Fibroblast of skin of back (primary cell): ENCODE measurements around the gene CD84.
"Not testable (repeated sequence)": the region's sequence is repeated elsewhere in the genome, so short reads cannot be mapped to it uniquely, and the experiment has no call there.

Experiments
- DNase-seq: peaks from one replicate; pipeline ENCODE4 v3.0.0-alpha.2; 2013

The CD84 gene

DNA sequence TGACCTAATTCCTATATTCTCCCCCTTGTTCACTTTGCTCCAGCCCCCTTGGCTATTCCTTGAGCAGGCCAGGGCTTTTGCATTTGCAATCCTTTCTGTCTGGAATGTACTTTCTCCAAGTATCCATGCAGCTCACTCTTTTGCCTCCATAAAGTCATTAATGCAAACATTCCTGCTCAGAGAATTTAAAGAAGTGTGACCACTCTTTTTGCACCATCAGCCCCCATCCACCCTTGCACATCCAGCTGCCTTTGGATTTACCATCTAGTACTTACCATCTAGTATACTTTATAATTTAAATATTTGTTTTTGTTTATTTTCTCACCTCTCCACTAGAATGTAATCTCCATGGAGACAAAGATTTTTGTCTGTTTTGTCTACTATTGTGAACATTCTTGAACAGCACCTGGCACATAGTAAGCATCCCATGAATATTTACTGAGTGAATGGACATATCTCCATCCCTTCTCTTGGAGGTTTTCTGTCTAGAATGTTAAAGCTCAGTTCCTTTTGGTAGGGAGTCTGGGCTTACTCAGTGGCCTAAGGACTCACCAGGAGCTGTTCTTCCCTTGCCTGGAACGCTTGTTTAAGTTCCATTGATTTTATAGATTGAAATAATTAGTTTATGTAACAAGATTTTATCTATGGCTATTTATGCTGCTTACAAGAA is 78.8 kb downstream of the CD84 start:
- no peak for DNase-seq

DNA sequence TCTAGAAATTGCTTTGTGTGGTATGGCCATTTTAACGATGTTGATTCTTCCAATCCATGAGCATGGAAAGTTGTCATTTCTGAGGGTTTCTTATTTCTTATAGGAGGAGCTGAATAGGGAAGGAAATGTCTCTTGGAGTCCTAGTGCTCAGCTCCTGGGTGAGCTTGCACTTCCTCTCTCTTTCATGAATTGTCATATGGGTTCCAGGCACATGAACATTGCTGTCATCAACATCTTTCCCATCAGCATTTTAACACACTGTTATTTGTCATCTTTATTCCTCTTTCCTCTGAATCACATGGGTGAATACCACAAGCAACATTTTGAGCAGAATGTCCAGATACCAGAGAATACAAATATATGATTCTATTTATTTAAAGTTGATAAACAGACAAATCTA is 79.7 kb downstream of the CD84 start:
- no peak for DNase-seq

DNA sequence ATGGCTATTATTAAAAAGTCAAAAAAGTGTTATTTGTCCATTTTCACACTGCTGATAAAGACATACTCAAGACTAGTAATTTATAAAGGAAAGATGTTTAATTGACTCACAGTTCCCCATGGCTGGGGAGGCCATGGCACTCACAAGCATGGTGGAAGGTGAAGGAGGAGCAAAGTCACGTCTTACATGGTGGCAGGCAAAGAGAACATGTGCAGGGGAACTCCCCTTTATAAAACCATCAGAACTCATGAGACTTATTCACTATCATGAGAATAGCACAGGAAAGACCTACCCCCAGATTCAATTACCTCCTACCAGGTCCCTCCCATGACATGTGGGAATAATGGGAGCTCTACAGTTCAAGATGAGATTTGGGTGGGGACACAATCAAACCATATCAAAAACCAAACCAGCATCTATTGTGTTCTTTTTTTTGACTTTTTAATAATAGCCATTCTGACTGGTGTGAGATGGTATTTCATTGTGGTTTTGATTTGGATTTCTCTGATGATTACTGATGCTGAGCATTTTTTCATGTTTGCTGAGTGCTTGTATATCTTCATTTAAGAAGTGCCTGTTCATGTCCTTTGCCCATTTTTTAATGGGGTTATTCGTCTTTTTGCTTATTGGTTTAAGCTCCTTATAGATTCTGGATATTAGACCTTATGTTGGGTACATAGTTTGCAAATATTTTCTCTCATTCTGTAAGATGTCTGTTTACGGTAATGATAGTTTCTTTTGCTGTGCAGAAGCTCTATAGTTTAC is 80.8 kb downstream of the CD84 start:
- not testable (repeated sequence) for DNase-seq

DNA sequence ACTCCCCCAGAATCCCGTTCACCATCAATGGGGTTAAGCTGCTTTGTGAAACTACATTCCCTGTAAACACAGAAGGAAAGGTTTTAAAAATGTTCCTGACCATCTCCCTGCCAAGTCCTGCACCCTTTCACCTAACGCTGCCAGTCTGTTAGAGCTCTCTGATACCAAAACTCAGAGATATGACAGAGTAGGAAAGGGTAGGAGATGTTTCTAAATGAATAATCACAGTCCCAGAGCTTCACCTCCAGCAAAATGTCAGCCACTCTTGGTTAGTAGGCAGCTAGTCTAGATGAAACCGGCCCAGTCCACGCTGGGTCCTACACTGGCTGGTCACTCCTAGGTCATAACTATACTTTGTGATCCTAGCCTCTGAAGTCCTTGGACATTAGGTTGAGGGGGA is 83.0 kb downstream of the CD84 start:
- DNase-seq = no peak

DNA sequence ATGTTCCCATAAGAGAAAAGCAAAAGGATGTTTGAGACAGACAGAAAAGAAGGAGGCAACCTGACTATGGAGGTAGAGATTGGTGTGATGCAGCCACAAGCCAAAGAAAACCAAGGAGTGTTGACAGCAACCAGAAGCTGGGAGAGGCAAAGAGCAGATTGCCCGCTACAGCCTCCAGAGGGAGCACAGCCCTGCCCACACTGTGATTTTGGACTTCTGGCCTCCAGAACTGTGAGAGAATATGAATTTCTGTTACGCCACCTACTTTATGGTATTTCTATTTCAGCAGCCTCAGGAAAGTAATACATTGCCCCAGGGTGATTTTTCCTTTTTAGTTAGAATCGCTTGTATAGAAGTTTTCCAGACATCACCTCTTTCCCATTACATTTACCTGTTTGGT is 84.7 kb downstream of the CD84 start:
- no peak for DNase-seq

DNA sequence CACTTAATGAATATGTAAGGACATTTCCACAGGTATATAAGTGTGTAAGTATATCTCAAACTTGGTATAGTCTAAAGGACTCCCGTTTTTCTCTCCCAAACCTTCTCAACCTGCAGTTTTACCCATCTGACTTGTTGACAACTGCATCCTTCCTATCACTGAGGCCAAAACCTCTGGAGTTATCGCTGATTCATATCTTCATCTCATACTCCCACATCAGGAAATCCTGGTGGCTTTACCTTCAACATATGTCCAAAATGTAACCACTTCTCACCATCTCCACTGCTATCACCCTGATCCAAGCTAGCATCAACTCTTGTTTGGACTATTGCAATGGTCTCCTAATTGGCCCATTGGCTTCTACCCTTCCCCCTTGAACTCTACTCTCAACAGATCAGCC is 86.7 kb downstream of the CD84 start:
- no peak for DNase-seq

DNA sequence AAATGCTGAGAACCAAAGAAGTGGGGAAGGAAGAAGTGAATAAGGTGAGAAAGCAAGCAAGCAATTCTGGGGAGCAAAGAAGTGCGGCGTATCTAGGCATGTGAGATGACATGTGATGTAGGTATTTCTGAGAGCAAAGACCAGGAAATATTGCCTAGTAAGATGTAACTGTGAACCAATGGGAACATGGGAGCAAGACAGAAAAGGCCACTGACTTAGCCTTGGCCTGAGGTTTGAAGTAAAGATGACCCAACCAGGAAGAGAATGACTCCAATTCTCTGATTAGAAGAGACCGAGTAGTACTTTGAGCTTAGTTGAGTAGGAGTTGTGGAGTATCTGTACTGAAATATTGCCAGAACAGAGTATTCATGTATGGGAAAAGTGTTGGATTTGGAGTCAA is 87.3 kb downstream of the CD84 start:
- no peak for DNase-seq
